HG02571 (cell line): ENCODE results near the gene BTRC.

ENCODE experiments used
- ATAC-seq: cut with Tn5 transposase; IDR thresholded peaks from one replicate; pipeline ENCODE4 v1.9.1; 2021; ENCODE audit warnings: mild to moderate bottlenecking, moderate library complexity; ENCODE audit not compliant: unreplicated experiment

BTRC gene

GRCh38 chr10:101564490-101564991 lies 210.6 kb downstream of the BTRC start:
- ATAC-seq, result no peak

- no peak for ATAC-seq
Measured at GRCh38 chr10:101565370-101565900, 211.5 kb downstream of the BTRC start.

GRCh38 chr10:101565936-101566332 lies 212.0 kb downstream of the BTRC start:
- ATAC-seq, result no peak

- no peak for ATAC-seq
Measured at GRCh38 chr10:101566333-101567164, 212.6 kb downstream of the BTRC start.

- ATAC-seq, result no peak
Measured at GRCh38 chr10:101567165-101568006, 213.4 kb downstream of the BTRC start.

GRCh38 chr10:101568054-101568745 lies 214.2 kb downstream of the BTRC start:
- no peak for ATAC-seq

- no peak for ATAC-seq
Measured at GRCh38 chr10:101569323-101569621, 215.3 kb downstream of the BTRC start.

GRCh38 chr10:101569622-101570427 lies 215.9 kb downstream of the BTRC start:
- ATAC-seq, result no peak

GRCh38 chr10:101570428-101571270 lies 216.7 kb downstream of the BTRC start:
- ATAC-seq, result no peak

- no peak for ATAC-seq
Measured at GRCh38 chr10:101571271-101571925, 217.4 kb downstream of the BTRC start.

- no peak for ATAC-seq
Measured at GRCh38 chr10:101572126-101572525, 218.2 kb downstream of the BTRC start.

GRCh38 chr10:101572785-101573184 lies 218.8 kb downstream of the BTRC start:
- ATAC-seq, result no peak

GRCh38 chr10:101573885-101574753 lies 220.2 kb downstream of the BTRC start:
- no peak for ATAC-seq

GRCh38 chr10:101575091-101575490 lies 221.1 kb downstream of the BTRC start:
- ATAC-seq, result no peak

GRCh38 chr10:101575580-101576210 lies 221.7 kb downstream of the BTRC start:
- ATAC-seq, result no peak

GRCh38 chr10:101576211-101576863 lies 222.4 kb downstream of the BTRC start:
- ATAC-seq, result no peak
